Activated CD8-positive, alpha-beta memory T cell treated with anti-CD3 and anti-CD28 coated beads, Interleukin-2, amount 50 U/mL, for 24 hours (primary cell): Measurements from ENCODE around the gene TRIM31.

ENCODE experiments used
- DNase-seq: peaks from one replicate; pipeline ENCODE4 v3.0.0-alpha.2; 2020; ENCODE audit errors: extremely low read depth

The TRIM31 gene

DNA sequence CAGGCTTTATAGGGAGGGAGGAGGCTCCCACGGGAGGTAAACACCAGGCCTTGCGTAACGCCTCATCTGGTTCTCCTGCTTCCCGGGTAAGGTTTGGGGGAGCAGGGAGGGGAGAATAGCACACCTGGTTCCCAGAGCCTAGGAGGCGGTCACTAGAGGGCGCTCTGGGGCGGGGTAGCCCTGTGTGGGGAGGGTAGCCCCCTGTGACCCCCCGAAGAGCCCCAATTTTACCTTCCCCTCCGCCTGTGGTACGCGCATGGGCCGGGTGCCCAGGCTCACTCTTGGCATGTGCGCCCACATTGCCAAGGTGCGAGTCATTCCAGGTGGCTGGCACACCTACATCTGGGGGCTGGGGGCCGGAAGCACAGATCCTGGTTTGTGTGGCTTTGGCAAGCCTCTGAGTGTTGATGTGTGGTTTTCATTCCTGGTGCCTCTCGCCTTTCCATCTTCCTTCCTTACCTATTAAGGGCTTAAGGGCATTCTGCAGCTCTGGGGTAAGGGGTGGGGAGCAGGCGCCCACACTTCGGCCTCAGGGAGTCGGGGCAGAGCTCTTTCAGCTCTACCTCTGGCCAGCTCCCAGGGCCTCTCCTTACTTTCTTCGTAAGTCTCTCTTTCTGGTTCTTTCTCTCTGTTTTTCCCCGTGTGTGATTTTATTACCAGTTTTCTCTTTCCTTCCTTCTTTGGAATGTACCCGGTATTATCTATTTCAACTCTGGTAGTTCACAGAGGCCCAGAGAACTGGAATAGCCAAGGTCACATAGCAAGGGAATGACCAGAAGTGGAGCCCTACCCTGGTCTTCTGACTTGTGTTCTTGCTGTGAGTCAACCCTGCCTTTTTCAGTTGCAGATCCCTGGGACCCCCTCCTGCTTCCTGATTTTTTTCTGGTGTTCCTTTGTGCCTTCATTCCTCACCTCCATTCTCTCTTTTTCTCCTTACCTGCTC is 36.8 kb downstream of the TRIM31 start:
- no peak for DNase-seq

GRCh38 chr6:30075094-30075789 is 37.6 kb downstream of the TRIM31 start, which contains the start of gene RNF39:
TSS of gene RNF39 (minus strand) at chr6:30075769. CDS start at chr6:30075585, 184 bp downstream.
- no peak for DNase-seq

- DNase-seq = no peak
These were observed 38.4 kb downstream of the TRIM31 start for GRCh38 chr6:30074331-30075093.

- DNase-seq = no peak
These were observed 39.2 kb downstream of the TRIM31 start for GRCh38 chr6:30073489-30074235.

GRCh38 chr6:30071858-30072257 is 41.0 kb downstream of the TRIM31 start:
- no peak for DNase-seq

DNA sequence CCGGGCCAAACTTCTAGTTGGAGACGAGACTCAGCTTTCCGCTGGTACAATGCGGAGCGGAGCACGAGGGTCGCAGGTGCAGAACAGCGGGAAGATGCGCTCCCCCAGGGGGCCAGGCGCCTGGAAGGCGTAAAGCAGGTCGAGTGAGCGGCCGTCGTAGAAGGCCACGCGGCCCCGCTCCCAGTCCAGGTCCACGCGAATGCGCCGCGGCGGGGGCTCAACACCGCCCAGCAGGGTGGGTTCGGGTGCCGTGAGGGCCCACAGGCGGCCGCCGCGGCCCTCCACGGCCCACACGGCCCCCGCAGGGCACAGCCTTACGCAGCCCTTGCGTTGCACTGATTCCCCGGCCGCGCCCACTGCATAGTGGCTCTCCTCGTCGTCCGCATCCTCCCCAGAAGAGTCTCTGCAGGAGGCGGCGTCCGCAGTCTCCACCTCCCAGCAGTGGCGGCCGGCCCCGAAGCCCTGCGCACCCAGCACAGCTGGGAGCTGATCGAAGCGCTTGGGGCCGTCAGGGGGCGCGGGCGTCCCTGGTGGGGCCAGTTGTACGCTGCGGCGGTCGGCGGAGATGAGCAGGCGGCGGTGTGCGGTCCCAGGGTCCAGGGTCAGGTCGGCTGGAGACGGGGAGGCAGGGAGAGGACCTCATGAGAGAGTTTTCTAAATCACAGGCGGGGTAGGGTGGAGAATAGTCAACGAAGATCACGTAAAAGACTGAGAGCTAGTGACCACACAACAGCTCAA is 41.6 kb downstream of the TRIM31 start:
- no peak for DNase-seq

GRCh38 chr6:30067460-30068139 is 45.3 kb downstream of the TRIM31 start:
- DNase-seq = no peak

- DNase-seq = peak; percentile 98
These were observed 46.1 kb downstream of the TRIM31 start, which contains the start of gene PPP1R11 for GRCh38 chr6:30066577-30067459. TSS of gene PPP1R11 (plus strand) at chr6:30067198. CDS start at chr6:30067411, 213 bp downstream.

- no peak for DNase-seq
These were observed 46.8 kb downstream of the TRIM31 start for GRCh38 chr6:30066082-30066481.

GRCh38 chr6:30063315-30063714 is 49.6 kb downstream of the TRIM31 start:
- DNase-seq = no peak

DNA sequence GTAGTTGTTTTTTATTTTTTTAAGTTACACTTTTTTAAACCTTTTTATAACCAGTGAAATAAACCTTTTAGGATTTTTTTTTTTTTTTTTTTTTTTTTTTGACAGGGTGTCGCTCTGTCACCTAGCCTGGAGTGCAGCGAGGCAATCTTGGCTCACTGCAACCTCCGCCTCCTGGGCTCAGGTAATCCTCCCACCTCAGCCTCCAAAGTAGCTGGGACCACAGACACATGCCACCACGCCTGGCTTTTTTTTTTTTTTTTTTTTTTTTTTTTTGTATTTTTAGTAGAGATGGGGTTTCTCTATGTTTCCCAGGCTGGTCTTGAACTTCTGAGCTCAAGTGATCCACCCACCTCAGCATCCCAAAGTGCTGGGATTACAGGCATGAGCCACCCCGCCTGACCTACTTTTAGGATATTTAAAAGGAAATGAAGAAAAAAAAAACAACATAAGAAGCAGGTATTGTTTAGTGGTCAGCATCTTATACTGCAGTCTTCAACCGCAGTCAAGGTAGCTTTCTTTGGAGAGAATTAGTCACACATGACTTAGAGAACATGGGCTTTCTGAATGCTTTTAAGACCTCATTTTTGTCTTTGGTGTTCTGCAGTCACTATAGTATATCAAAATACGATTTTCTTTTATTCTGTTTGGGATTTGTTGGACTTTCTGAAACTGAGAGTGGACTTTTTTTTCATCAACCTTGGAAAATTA is 50.3 kb downstream of the TRIM31 start:
- no peak for DNase-seq

- DNase-seq = no peak
These were observed 50.9 kb downstream of the TRIM31 start for GRCh38 chr6:30061858-30062458.

GRCh38 chr6:30061092-30061857 is 51.6 kb downstream of the TRIM31 start, which contains the start of gene POLR1H:
TSS of gene POLR1H (plus strand) at chr6:30061265. CDS start at chr6:30061525, 260 bp downstream.
- peak; percentile 73 for DNase-seq

DNA sequence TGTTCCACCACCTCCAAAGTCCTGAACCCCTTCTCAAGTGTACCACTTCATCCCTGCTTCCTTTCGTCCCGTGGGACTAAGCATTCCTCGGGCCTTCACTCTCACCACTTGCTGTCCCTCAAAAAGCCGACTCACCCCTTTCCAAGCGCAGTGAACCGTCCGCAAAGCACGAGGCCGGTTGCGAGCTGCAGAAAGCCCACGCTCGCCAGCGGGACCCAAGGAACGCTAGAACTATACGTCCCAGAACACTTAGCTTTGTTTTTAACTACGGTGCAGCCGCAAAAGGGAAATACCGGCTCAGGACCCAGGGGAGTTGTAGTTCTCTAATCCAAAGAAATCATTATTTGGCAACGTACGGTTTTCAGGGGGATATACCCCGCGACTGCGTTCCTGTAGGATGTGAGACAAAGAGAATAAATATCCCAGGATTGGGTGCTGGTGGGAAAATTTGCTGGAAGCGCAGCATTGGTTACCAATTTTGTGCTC is 52.2 kb downstream of the TRIM31 start:
- no peak for DNase-seq

GRCh38 chr6:30055513-30055912 is 57.4 kb downstream of the TRIM31 start:
- no peak for DNase-seq

GRCh38 chr6:30053682-30054081 is 59.2 kb downstream of the TRIM31 start:
- DNase-seq = no peak
